GM21447 (cell line): Measurements from ENCODE around the gene DYDC2.
"Not testable (repeated sequence)": the region's sequence is repeated elsewhere in the genome, so short reads cannot be mapped to it uniquely, and the experiment has no call there.

Source experiments
- ATAC-seq: cut with Tn5 transposase; IDR thresholded peaks from one replicate; pipeline ENCODE4 v1.9.1; 2021; ENCODE audit not compliant: unreplicated experiment

Gene DYDC2, protein sequence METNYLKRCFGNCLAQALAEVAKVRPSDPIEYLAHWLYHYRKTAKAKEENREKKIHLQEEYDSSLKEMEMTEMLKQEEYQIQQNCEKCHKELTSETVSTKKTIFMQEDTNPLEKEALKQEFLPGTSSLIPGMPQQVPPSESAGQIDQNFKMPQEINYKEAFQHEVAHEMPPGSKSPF

DNA sequence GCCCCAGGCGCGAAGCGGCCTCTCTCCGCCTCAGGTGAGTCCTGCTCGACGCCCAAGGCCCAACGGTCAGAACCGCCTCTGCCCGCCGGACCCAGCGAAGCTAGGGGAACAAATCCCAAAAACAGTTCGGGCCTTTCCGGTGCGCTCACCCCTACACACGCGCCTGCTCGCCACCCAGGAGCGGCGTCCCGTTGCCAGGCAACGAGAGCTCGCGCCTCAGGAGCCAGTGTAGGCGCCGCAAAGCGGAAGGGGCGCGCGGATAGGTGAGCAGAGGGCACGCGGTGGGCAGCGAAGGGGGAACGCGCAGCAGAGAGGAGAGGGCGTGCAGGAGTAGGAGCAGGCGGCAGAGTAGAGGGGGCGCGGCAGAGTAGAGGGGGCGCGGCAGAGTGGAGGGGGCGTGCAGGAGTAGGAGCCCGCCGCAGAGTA lies at the start of gene DYDC2, which contains the start of gene DYDC1:
TSS of gene DYDC2 (plus strand) at position 219 of the 426 bp plus-strand sequence. CDS start 5,663 bp downstream, outside the sequence.
TSS of gene DYDC1 (minus strand) at position 193 of the 426 bp plus-strand sequence. CDS start 4,154 bp downstream, outside the sequence.
- ATAC-seq = no peak

GRCh38 chr10:80313523-80313922 lies 43.1 kb upstream of the DYDC2 start:
- ATAC-seq = no peak

DNA sequence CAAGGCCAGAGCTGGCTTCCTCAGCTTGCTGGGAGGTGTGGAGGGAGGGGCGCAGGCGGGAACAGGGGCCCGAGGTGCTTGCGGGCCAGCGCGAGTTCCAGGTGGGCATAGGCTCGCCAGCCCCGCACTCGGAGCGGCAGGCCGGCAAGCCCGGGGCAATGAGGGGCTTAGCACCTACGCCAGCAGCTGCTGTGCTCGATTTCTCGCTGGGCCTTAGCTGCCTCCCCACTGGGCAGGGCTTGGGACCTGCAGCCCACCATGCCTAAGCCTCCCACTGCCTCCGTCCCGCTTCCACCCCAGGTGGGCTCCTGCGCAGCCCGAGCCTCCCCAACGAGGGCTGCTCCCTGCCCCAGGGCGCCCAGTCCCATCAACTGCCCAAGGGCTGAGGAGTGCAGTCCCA lies 41.2 kb upstream of the DYDC2 start:
- ATAC-seq = no peak

GRCh38 chr10:80318742-80319141 lies 37.8 kb upstream of the DYDC2 start:
- ATAC-seq = no peak

- ATAC-seq = no peak
Measured at GRCh38 chr10:80319318-80319717, 37.3 kb upstream of the DYDC2 start.

- ATAC-seq = no peak
Measured at GRCh38 chr10:80319725-80320290, 36.8 kb upstream of the DYDC2 start.

GRCh38 chr10:80320377-80320776 lies 36.2 kb upstream of the DYDC2 start:
- no peak for ATAC-seq

DNA sequence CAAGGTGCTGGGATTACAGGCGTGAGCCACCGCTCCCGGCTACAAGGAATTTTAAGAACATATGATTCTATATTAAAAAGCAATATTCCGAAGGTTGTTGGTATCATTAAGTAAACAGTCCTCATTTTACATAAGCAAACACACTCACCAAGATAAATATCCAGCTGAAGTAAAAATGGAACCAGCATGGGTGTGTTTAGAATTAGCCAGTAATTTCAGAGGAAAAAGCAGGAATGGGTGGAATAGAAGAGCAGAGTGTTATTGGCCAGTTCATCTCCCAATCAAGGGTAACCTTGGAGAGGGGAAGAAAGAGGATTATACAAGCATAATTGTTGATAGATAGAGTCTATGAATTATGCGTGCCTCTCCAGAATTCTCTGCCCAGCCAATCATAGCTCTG lies 35.4 kb upstream of the DYDC2 start:
- no peak for ATAC-seq

- no peak for ATAC-seq
Measured at GRCh38 chr10:80322158-80322557, 34.4 kb upstream of the DYDC2 start.

GRCh38 chr10:80322711-80323110 lies 33.9 kb upstream of the DYDC2 start:
- ATAC-seq = no peak

GRCh38 chr10:80323311-80323710 lies 33.3 kb upstream of the DYDC2 start:
- ATAC-seq = no peak

- no peak for ATAC-seq
Measured at GRCh38 chr10:80324086-80324485, 32.5 kb upstream of the DYDC2 start.

- no peak for ATAC-seq
Measured at GRCh38 chr10:80324891-80325364, 31.7 kb upstream of the DYDC2 start.

- no peak for ATAC-seq
Measured at GRCh38 chr10:80333983-80334382, 22.6 kb upstream of the DYDC2 start.

- ATAC-seq = no peak
Measured at GRCh38 chr10:80344276-80344675, 12.3 kb upstream of the DYDC2 start.

DNA sequence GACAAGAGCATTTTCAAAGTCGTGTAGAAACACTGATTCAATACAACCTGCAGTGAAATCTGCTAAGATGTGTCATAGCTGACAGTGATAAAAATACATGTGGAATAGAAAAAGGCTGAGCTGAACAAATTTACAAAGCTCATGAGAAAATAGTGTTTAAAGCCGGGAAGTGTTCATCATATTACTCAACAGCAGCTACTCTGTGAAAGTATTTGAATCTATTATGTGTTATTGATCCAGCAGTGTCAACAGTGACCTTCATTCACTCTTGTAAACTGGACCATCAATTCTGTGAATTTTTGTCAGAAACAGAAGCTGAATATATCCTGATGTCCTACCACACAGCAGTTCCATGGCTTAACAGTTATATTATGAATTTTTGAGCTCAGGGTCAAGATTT lies 11.7 kb upstream of the DYDC2 start:
- no peak for ATAC-seq

DNA sequence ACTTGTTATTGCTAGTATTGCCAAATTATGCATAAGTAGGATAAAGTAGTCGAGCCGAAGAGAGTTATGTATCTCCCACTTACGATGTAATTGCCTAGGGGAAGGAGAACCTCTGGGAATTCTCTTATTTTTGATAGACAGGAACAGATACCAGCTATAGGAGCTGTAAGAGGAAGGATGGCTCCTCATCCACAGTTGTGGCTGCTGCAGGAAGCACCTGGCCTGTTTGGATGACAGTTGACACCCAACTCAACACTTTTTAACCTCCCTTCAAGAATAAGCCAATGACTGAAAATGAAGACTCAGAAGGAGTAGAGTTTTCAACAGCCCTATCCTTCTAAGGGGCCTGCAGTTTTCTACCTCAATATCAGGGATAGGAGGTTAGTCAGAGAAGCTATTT lies 6.3 kb upstream of the DYDC2 start:
- no peak for ATAC-seq

GRCh38 chr10:80351220-80351619 lies 5.4 kb upstream of the DYDC2 start:
- no peak for ATAC-seq

DNA sequence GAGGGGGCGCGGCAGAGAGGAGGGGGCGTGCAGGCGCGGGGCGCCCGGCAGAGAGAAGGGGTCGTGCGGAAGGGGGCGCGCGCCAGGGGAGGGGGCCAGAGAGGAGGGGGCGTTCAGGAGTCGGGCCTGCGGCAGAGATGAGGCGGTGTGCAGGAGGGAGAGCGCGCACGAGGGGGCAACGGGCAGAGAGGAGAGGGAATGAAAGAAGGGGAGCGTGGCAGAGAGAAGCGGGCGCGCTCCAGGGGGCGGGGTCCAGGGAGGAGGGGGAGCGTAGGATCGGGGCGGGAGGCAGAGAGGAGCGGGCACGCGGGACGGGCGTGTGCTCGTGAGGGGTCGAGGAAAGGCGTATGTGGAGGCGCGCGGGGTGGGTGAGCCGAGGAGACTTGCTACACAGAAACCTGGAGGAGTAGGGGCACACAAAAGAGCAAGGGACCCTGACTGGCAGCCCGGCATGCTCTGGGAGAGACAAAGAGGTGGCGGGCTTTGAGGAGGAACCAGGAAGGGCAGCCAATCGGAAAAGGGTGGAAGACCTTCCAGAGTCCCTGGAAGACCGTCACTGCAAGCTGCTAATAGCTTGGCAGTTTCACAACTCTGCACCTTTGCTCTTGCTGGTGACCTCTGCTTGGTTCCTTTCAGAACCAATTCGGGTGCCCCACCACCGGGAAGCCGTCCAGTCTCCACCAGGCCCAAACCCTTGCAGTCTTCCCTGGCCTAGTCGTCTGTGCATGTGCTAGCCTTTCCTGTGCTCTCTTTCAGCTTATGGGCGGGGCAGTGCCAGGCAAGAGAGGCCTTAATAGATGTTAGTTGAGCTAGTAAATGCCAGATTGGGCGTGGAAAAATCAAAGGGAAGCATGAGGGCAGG lies 639 bp downstream of the DYDC2 start:
- ATAC-seq = no peak

DNA sequence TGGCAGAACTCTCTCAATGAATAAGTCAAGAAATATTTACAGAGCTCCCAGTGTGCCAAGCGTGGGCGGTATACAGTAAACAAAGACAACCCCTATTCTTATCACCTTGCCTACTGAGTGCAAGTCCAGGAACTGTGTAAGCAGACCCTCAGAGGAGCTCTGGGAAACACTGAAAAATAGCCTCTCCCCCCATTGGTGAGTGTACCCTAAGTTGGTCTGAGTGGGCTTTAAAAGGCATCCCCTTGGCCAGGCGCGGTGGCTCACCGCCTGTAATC lies 1.2 kb downstream of the DYDC2 start:
- no peak for ATAC-seq

DNA sequence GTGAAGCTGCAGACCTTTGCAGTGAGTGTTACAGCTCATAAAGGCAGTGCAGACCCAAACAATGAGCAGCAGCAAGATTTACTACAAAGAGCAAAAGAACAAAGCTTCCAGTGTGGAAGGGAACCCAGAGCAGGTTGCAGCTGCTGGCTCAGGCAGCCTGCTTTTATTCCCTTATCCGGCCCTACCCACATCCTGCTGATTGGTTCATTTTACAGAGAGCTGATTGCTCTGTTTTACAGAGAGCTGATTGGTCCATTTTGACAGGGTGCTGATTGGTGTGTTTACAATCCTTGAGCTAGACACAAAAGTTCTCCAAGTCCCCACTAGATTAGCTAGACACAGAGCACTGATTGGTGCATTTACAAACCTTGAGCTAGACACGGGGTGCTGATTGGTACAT lies 2.3 kb downstream of the DYDC2 start:
- ATAC-seq = not testable (repeated sequence)

DNA sequence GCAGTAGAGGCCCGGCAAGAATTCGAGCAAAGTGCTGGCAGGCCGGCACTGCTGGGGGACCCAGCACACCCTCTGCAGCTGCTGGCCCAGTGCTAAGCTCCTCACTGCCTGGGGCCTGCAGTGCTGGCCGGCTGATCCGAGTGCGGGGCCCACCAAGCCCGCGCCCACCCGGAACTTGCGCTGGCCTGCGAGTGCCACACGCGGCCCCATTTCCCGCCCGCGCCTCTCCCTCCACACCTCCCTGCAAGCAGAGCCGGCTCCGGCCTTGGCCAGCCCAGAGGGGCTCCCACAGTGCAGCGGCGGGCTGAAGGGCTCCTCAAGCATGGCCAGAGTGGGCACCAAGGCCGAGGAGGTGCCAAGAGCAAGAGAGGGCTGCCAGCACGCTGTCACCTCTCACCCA lies 3.1 kb downstream of the DYDC2 start:
- ATAC-seq = no peak
